ENCODE measurements around the gene ANKH.
"Not testable (repeated sequence)": the region's sequence is repeated elsewhere in the genome, so short reads cannot be mapped to it uniquely, and the experiment has no call there.

ANKH gene

GRCh38 chr5:14853685-14854084 lies 17.9 kb downstream of the ANKH start:
- no peak for DNase-seq

DNA sequence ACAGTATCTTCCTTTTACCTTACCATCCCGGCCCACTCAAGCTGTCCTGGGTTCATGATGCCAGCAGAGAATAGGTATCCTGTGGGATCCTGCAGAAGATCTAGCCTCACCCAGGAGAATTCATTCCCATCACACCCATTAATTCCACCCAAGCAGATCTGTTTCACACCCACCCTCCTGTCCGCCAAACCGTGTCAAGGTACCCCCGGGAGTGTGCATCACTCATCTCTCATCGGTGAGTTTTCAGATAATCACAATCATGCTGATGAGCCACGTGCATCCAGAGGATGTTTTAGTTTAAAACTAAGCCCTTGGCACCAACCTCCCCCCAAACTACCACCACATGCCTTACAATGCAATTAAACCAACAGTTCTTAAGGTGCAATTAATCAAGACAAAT lies 18.8 kb downstream of the ANKH start:
- no peak for DNase-seq

- no peak for DNase-seq
These were observed 19.5 kb downstream of the ANKH start for GRCh38 chr5:14851999-14852526.

DNA sequence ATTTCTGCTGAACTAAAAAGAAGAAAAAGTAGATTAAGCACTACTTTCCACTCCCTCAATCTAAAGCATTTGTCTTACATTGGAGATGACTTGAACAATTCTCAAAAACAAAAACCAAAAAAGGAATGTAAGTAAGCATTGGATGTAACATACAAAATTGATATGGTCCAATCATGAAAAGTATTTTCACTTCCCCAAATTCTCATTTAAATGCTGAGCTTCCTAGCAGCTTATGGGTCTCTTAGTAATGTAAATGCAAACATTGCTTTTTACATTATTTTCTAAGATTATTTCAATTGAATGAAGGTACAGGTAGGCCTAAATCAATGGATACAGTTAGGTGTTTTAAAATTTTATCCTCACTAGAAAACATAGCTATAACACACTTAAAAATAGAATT lies 20.0 kb downstream of the ANKH start:
- DNase-seq, result no peak

- no peak for DNase-seq
These were observed 20.5 kb downstream of the ANKH start for GRCh38 chr5:14851050-14851419.

DNA sequence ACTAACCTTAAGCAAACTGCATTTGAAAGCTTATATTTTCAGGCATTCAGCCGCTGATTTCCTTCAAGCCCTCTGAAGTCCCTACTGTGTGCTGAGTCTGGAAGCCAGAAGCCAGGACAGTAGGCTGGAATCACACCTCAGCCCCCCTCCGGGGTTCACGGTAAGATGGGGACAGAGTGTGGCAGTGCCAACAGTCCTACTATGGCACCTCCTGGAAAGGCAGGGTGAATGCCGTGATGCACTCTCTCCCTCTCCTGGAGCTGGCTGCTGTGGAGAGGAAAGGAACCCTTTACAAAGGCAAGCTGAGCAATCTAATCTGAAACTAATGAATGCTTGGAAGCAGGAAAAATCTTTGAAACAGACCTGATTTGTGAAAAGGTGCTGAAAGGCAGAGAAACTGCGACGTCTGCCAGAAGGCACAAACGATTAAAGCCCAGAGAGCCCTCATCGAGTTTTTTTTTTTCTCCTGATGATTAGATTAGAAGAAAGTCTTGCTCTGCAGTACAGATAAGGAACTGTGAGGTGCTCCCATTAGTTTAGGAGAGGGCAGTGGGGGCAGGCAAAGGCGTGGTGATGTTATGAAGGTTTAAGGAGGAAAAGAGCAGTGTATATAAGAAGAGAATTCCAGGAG lies 21.0 kb downstream of the ANKH start:
- no peak for DNase-seq

DNA sequence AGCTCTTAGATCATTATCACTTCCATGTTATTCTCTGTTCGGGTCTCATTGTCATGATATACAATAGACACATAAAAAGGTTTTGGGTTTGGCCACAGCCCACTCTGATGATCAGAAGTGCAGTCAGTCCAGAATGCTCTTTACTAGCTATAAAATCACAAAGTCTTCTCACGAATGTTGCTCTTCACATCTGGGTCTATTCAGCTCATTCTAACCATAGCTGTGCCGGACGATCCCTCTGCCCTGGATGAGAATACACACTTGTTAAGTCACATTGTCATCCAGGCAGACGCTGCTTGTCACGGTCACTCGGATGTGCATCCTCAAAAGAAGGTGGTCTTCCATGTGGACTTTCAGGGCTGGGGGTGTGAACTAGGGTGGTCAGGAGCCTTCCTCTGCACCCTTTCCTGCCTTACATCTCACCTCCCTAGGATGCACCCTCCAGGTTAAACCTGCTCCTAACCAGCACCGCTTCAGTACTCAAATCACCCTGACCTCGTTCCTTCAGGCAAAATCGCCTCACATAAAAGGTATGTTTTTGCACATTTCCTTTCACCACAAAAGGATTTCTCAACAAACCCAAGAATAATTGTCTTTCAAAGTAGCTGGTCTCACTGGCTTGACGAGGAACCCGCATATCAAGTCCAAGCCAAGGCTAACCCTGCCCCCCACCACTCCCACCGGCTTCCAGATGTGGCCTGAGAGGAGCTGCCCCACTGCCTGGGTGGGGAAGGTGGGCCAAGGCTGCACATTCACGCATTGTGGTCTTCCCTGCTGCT lies 21.9 kb downstream of the ANKH start:
- no peak for DNase-seq

- DNase-seq, result not testable (repeated sequence)
These were observed 22.6 kb downstream of the ANKH start for GRCh38 chr5:14848942-14849341.

DNA sequence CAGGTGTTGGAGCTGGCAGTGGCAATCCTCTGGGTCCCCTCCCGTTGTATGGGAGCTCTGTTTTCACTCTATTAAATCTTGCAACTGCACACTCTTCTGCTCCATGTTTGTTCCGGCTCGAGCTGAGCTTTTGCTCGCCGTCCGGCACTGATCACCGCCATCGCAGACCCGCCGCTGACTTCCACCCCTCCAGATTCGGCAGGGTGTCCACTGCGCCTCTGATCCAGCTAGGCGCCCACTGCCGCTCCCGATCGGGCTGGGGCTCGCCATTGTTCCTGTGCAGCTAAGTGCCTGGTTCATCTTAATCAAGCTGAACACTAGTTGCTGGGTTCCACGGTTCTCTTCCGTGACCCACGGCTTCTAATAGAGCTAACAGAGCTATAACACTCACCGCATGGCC lies 23.2 kb downstream of the ANKH start:
- DNase-seq, result no peak

DNA sequence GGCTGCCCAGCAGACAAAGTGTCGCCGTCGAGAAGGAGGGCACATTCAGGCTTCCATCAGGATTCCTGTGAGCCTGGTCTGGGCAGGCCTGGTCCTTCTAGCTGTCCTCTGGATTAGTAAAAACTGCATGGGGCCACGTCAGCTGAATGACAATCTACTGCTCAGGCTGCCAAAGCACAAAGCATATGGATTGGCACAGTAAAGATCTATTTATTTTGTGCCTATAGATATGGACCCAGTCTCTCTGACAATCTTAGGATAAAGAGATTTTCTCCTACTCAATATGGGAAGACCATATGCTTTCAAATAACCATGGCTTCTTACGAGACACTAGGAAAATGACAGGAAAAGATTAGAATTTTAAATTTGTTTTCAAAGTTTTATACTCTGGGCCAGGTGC lies 24.1 kb downstream of the ANKH start:
- no peak for DNase-seq

- no peak for DNase-seq
These were observed 29.5 kb downstream of the ANKH start for GRCh38 chr5:14842117-14842516.

GRCh38 chr5:14840624-14841023 lies 31.0 kb downstream of the ANKH start:
- DNase-seq, result no peak

GRCh38 chr5:14838396-14839319 lies 32.9 kb downstream of the ANKH start:
- DNase-seq, result no peak

- not testable (repeated sequence) for DNase-seq
These were observed 34.0 kb downstream of the ANKH start for GRCh38 chr5:14837423-14838122.

GRCh38 chr5:14834584-14835550 lies 36.7 kb downstream of the ANKH start:
- no peak for DNase-seq

- DNase-seq, result no peak
These were observed 37.5 kb downstream of the ANKH start for GRCh38 chr5:14834062-14834461.

- DNase-seq, result no peak
These were observed 40.6 kb downstream of the ANKH start for GRCh38 chr5:14831006-14831338.

GRCh38 chr5:14830210-14831005 lies 41.2 kb downstream of the ANKH start:
- no peak for DNase-seq

DNA sequence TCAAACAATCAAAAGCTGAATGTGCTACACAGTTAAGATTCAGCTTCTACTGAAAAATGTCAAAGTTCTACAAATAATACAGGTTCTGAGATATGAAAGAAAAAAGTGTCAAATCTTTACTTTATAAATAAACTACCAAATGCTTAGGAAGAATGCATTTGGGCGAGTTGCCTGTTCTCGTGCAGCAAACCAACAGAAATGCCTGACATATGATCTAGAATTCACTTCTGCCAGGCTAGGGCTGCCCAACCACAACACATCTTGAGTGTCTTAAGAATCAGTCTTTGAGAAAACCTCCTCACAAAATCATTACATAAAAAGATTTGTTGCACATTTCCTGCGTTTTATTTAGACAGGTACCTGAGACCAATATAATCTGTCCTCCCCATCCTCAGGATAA lies 42.2 kb downstream of the ANKH start:
- DNase-seq, result no peak

DNA sequence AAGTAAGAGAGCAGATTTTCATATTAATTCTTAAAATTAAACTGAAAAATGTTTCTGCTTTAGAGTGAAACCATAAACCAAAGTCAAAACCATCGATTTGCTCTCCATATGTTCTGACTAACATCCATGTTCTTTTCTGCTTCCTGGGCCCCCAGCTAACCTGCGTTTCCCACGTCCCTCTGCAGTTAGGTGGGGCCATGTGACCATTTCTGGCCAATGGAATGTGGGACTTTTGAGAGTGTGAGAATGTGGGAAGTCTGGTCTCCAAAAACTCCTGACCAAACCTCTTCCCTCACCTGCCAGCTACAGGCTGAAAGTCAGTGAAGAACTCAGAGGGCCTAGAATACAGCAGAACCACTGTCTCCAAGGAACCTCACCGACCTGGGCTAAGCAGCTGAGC lies 44.9 kb downstream of the ANKH start:
- DNase-seq, result no peak

- DNase-seq, result no peak
These were observed 45.6 kb downstream of the ANKH start for GRCh38 chr5:14825977-14826376.
